ENCODE measurements around the gene NAALADL2.
"Not testable (repeated sequence)": the region's sequence is repeated elsewhere in the genome, so short reads cannot be mapped to it uniquely, and the experiment has no call there.

Gene NAALADL2

DNA sequence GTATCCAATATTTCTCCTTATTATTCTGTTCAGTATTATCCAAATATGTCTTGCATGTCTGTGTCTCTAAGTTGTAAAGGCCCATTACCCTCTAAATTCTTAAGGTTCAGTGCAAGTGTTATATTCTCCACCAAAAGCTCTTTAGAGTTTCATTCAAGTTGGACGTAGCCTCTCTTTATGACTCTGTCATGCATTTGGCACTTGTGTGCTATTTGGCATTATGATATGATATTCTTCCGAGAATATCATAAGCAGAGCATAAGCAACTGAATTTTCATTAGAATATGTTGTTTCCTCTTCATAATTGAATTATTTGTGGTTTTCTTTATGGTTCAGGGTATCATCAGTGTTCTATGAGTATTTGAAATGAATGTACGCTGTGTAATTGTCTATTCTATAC is 594.2 kb downstream of the NAALADL2 start:
- no peak for DNase-seq

DNA sequence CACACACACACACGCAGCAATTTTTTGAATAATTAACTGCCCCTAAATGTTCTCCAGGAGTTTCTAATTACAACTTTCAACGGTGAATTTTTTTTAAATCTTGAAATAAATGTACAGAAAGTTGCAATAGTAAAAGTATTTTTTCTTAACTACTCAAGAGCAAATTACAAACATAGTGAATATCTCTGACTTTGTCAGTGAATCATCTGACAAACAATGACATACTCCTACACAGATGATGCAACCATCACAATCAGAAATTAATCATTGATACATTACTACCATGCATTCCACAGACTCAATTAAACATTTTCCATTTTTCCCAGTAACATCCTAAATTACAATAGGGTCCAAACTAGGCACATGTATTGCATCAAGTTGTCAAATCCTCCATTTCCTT is 597.3 kb downstream of the NAALADL2 start:
- no peak for DNase-seq

DNA sequence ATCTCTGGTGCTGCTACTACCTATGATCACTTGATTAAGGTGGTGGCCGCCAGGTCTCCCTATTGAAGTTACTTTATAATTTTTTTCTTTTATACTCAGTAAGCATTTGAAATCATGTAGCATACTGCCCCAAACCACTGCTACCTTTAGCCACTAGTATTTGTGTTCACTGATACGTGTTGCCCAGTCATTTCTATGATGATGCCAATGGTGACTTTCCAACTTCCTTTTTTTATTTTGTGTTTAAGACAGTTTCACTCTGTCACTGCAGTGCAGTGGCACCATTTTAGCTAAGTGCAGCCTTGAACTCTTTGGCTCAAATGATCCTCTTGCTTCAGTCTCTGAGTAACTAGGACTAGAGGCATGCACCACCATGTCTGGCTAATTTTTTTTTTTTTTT is 598.2 kb downstream of the NAALADL2 start:
- no peak for DNase-seq

DNA sequence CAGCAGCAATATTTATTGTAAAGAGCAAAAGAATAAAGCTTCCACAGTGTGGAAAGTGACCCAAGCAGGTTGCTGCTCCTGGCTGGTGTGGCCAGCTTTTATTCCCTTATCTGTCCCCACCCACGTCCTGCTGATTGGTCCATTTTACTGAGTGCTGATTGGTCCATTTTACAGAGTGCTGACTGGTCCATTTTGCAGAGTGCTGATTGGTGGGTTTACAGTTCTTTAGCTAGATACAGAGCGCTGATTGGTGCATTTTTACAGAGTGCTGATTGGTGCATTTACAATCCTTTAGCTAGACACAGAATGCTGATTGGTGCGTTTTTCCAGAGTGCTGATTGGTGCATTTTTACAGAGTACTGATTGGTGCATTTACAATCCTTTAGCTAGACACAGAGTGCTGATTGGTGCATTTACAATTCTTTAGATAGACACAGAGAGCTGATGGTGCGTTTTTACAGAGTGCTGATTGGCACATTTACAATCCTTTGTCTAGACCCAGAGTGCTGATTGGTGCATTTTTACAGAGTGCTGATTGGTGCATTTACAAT is 601.8 kb downstream of the NAALADL2 start:
- not testable (repeated sequence) for DNase-seq

DNA sequence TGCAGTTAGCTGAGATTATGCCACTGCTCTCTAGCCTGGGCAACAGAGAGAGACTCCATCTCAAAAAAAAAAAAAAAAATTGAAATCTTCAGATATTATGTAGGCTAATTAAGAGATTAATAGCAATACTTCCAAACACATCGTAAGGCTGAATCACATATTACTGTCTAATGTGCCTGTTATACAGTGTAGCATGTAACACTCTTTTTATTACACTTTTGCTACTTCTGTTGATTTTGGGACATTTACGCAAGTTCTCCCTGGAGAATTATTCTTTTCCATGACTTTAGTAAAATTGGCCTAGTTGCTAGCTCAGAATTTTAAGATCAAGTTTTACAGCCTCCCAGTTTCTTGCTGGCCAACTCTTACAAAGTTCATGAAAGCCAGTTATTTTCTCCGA is 605.2 kb downstream of the NAALADL2 start:
- no peak for DNase-seq

DNA sequence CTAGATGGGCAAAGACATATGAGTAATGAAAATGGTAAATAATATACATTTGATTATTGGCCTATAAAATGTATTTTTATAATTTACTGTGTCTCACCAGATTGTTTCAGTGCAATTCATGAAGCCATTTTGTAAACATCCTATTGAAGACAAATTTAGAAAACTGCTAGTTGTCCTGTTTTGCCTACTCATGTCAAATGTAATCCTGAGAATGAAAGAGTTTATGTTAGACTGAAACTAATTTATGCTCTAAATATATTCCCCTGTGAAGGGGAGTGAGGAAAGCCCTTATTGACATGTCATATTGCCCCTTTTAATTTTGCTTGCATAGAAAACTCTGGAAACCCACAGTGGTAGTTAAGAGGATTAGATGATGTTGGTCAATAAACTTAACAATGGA is 610.0 kb downstream of the NAALADL2 start:
- no peak for DNase-seq

DNA sequence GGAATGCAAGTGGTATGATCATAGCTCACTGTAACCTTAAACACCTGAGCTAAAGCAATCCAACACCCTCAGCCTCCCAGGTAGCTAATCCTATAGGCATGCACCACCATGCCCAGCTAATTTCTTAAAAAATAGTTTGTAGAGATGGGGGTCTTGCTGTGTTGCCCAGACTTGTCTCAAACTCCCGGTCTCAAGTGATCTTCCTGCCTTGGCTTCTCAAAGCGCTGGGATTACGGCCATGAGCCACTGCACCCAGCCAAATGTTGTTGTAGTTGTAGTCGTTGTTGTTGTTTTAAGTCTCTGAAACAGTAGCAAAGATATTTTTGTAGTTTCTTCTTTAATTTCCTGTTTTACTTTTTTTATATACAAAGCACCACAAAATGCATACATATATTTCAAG is 616.6 kb downstream of the NAALADL2 start:
- no peak for DNase-seq

DNA sequence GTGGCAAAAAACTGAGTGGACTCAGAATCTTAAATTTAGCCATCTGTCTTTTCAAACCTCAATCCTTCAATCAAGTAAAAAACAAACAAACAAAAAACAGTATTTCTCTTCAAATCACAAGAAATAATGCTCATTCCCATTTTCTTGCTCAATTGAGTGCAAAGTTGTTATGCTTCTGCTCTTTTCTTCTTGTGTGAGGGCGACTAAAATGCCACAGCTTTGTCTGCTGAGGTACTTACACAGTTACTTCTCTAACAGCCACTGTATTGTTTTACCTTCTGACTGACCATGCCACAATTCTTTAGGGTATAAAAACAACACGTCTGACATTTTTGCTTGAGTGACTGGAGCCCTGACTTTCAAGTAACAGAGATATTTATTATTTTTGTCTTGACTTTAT is 617.4 kb downstream of the NAALADL2 start:
- DNase-seq, result no peak

DNA sequence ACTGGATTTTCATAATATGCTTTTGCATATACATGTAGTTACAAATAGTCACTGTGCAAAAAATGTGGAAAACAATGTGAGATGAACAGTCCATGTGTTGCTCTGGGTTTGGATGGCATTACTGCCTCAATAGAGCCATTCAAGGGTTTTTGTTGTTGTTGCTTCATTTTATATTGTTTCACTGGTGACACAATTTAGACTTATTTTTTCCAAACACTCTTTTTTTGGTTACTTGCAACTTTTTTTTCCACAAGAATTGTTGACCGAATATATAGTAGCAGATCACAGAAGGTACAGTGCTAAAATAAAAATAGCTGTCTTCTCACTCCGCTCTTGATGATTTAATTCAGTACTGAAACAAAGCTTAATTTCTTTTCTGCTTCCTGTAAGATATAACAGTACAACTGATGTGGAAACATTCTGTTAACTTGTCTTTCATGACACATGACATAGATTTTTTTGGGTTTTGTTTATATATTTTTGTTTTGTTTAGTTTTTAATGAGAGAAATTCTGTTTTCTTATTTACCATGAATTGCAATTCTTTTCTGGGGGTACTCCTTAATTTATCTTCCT is 618.6 kb downstream of the NAALADL2 start:
- no peak for DNase-seq

DNA sequence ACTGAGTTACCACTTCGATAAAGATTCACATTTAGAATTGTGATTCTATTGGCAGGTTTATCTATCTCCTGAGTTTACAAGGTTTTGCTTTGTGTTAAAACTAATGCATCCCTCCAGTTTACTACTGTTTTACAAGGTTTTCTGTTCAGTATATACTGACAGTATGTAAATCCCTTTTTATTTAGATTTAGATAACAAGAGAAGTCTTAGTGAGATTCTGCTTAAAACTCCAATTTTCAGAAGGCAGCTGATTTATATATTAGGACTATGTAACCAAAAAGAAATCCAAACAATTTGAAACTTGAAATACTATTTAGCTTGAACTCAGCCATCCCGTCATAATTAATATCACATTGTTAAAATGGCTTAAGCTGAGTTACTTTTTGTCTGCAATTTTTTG is 619.2 kb downstream of the NAALADL2 start:
- DNase-seq, result no peak

DNA sequence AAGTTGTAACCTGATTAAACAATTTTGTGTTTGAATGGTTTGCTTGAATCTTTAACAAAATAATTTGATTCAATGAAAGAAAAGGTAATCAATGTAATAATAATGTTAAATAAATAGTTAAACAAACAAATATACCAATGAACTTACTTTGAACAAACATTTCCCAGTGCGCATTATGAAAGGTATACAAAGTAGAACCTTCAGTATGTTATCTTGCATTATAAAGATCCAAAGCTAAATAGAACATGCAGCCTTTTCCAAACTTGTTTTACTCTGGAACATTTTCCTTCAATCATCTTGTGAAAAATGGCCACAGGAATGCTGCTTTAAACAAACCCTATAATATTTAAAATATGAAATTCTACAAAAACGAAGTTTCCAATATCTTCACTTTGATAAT is 620.0 kb downstream of the NAALADL2 start:
- DNase-seq, result no peak

DNA sequence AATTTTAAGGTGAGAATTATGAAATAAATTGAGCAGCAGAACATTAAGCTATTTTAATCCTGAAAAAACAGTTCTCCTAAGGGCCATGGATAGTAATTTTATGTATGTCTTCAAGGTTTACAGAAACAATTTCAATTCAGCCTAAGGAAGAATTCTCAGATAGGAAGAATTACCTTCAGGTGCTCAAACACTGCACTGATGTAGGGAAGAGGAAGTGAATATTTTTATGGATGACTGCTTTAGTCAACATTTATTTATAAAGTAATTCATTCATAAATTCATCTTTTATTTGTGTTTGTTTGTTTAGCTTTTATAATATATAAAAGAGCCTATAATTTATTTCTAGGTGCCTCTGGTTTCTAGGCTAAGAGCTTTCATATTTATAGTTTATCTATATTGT is 620.7 kb downstream of the NAALADL2 start:
- DNase-seq, result no peak

DNA sequence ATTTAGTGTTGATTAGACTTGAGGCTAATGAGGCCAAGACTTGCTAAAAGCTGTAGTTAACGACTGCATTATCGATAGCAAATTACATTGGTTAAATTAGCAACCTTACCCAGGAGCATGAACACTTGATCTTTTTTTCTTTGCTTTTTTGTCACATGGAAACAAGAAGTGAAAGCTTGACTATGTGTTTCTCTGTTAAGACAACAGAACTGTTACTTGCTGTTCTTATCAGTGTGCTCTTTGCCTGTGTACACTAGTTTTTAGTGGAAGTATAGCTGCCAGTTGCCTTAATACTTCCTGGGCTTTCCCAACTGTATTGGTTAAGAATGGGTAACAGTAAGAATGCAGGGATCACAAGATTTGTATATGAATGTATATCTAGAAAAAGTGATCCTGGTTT is 625.5 kb downstream of the NAALADL2 start:
- DNase-seq, result no peak

DNA sequence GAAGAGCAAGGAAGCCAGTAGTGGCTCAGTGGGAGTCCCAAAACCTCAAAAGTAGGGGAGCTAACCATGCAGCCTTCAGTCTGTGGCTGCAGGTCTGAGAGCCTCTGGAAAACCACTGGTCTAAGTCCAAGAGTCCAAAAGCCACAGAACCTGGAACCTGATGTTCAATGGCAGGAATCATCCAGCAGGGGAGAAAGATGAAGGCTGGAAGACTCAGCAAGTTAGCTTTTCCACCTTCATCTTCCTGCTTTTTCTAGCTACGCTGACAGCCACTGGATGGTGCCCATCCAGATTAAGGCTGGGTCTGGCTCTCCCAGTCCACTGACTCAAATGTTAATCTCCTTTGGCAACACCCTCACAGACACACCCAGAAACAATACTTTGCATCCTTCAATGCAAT is 626.3 kb downstream of the NAALADL2 start:
- no peak for DNase-seq

DNA sequence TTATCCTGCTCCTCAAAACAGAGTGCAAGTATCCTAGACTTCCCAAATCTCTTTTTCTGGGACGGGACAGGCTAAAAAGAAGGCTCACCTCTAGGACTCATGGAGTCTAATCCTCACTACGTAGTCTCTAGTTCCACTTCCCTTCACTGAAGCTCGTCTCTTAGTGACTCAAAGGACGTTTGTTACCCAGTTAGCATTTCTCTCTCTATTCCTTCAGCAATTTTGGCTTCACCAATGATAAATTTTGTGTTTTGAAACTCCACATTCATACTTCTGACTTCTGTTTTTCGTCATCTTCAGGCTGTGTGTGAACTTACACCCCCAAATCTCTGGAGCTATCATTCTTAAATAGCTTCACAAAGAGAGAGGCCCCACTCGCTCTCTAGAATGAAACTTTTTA is 627.1 kb downstream of the NAALADL2 start:
- no peak for DNase-seq

DNA sequence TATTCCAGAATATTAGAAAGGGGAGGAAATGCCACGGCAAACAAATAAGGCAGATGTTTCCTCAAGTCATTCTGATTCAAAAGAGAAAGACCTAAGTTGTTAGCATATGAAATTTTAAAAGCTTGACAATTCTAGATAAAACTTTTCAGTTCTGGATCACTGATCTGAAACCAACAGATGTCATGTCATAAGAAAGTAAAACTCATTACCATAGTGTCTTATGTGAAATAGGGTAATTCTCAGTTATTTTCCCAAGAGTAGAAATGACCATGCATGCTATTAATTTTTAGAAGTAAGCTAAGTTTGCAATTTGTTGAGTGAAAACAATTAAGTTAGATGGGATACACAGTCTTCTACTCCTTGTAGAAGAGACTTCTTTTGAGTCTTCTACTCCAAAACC is 630.3 kb downstream of the NAALADL2 start:
- DNase-seq, result no peak

DNA sequence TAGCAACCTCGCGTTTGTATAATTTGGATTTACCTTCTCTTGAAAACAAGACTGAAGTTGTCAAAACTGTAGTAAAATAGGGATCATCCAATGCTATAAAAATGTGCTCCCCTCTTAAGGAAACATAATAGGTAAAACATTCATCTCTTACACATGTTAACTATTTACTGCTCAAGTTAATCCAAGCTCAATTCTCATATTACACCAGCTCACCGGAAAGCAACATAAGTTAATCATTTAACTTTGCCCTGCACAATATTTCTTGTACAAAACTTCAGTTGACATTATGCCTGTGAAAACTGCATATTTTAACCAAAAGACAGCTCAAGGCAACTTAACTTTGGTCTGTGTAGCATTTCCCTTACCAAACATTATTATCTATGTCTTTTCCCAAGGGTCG is 634.2 kb downstream of the NAALADL2 start:
- no peak for DNase-seq

DNA sequence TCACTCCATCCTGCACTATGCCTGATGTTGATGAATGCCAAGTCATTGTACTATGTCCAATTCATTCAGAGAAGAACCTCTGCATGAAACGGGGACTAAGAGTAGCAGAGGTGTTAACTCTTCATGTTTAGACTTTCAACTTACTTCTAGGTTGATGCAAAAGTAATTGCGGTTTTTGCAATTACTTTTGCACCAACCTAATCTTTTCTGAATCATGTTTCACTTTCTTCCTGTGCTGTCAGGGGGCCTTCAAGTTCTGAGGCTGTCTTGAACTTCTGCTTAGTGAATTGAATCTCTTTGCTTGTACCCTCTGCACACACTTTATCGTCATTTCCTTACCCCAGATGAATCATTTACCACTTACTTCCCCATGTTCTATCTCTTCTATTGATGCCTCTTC is 636.2 kb downstream of the NAALADL2 start:
- peak; percentile 69 for DNase-seq

DNA sequence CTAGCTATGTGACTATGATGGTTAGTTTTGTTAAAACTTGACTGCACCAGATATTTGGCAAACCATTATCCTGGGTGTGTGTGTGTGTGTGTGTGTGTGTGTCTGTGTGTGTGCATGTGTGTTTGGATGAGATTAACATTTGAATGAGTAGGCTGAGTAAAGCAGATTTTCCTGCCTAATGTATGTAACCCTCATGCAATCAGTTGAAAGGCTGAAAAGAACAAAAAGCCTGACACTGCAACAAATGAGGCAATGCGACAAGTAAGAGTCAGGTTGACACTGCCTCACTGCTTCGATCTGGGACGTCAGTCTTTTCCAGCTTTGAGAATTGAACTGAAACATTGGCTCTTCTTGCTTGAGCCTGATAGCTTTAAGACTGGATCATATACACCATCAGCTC is 643.0 kb downstream of the NAALADL2 start:
- no peak for DNase-seq

DNA sequence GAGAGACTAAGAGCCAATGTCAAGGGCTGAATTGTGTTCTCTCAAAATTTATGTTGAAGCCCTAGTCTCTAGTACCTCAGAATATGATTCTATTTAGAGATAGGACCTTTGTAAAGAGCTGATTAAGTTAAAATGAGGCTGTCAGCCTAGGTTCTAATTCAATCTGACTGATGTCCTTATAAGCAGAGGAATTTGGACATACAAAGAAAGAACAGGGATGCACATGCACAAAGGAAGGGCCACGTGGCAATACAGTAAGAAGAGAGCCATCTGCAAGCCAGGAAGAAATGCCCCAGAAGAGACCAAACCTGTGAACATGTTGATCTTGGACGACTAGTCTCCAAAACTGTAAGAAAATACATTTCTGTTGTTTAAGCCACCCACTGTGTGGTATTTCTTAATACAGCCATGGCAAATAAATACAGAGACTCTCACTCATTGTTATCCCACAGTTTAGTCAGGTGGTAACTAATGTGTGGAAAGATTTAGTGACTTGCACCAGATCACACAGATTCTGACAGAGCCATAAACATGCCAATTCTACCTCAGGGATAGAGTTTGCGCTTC is 652.2 kb downstream of the NAALADL2 start:
- DNase-seq, result no peak

DNA sequence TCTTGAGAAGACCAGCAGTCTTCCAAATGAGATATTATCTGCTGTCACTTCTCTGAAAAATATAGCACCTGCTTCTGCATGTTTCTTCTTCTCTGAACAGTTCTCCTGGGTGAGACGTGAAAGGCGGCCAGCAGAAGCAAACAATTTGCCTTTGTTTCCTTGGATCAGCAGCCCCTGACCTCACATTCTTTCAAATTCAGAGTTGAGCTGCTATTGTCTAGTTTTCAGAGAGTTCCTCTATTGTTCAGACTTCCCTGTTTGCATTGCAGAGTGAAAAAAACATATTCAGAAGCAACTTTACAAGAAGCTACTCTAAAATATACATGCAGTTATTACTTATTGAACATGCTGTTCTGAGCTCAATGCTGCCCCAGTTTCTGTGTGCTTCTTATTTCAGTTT is 653.6 kb downstream of the NAALADL2 start:
- no peak for DNase-seq

DNA sequence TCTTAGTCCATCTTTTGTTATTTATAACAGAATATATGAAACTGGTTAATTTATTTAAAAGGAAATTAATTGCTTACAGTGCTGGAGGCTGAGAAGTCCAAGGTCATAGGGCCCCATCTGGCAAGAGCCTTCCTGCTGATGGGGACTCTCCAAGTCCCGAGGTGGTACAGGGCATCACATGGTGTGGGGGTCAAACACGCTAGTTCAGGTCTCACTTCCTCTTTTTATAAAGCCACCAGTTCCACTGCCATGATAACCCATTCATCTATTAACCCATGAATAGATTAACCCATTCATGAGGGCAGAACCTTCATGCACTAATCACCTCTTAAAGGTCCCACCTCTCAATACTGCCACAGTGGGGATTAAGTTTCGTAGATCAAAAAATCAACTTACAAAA is 659.3 kb downstream of the NAALADL2 start:
- DNase-seq, result peak; percentile 13

DNA sequence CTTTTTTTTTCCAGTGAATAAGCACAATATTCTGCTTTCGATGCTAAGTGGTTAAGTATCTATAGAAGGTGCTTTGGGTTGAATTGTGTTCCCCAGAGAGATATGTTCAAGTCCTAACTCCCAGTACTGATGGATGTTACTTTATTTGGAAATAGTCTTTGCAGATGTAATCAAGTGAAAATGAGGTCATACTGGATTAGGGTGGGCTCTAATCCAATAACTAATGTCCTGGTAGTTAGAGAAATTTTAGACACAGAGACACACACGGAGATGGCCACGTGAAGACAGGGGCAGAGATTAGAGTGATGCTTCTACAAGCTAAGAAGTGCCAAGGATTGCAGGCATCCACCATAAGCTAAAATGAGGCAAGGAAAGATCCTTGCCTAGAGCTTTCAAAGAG is 662.3 kb downstream of the NAALADL2 start:
- DNase-seq, result no peak

DNA sequence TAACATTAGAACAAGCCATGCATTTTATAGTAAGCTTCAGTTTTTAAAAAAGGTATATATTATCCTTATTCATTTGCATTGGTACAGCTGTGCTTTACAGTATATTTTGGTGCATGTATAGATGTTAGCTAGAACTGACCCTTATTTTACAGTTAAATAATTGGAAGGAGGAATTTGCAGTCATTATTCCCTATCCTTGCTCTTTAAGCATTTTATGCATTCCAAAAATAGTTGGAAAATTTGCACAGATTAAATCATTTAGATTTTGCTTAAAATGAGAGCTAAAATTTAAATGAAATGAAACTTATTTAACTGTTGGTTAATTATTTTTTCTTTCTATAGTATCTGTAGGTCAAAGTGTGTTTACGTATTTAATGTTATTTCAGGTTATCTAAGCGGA is 667.1 kb downstream of the NAALADL2 start:
- DNase-seq, result no peak

DNA sequence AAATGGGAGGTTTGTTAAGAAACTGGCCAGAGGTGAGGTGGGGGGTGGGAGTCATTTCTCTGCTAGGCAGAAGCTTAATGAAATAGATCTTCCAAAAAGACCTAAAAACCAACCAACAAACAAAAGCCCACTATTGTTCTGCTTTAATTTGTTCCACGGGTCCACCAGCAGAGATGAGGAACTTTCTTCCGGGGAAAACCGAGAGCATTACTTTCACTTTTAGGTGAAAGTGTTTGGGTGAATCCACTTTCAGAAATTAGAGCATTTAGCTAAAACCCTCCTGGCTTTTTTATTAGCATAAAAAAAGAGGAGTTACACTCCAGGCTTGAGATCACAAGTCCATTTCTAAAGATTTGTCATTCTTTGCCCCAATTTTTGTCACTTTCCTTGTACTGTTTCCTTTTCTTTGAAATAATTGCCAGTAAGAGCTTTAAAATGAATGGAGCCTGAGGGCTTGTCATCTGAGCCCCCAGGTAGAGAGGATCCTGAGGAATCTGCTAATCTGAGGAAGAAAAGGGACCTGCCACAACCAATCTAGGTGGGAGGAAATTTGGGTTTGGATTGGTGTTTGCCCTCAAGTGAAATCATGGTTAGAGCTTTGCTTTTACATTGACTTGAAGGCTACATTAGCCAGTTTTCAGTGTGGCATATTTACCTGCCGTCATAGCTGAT is 667.6 kb downstream of the NAALADL2 start:
- peak; percentile 41 for DNase-seq
